EL (cell line): ENCODE data around the gene SNRNP200.

Source experiments
- DNase-seq: peaks from one replicate; pipeline ENCODE4 v3.0.0-alpha.2; 2016

SNRNP200 gene

DNA sequence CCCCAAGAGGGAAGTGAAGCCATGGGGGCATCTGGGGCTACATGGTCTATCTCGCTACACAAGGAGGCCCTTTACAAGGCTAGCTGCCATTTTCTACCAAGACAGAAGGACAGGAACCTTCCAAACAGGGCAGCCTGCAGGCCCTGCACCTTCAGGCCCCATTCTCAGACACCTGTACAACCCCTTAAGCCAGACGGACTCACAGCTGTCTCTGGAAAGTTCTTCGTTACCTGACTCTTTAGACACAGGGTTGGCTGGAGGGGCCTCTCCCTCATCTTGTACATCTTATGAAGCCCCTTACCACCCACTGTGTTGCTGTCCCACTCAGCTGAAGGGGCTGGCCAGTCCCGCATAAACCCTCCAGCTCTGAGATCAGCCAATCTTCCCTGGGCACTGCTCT is 56.7 kb downstream of the SNRNP200 start:
- no peak for DNase-seq

DNA sequence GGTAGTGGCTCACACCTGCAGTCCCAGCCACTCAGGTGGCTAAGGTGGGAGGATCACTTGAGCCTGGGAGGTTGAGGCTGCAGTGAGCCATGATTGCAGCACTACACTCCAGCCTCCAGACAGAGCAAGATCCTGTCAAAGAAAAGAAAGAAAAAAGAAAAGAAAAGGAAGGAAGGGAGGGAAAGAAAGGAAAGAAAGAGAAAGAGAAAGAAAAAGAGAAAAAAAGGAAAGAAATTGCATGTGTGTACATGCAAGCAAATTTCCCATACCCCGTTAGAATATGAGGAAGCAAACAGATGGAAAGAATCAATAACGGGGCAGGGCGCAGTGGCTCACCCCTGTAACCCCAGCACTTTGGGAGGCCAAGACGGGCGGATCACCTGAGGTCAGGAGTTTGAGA is 57.5 kb downstream of the SNRNP200 start:
- no peak for DNase-seq

DNA sequence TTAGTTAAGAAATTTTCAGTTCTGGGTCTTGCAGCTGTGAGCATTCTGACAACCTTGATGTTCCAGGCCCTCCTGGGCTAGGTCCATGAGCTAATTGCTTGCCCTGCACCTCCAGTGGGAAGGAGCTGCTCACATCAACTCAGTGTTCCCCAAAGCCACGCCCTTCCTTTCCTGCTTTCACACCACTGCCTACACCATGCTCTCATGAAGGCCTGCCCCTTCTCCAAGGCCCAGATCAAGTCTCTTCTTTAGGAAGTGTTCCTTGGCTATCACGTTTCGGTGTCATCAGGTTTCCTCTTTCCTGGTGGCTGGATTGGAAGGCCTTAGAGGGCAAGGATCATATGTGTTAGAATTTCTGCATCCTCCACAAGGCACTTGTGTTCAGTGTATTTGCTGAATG is 58.3 kb downstream of the SNRNP200 start:
- DNase-seq, result no peak

DNA sequence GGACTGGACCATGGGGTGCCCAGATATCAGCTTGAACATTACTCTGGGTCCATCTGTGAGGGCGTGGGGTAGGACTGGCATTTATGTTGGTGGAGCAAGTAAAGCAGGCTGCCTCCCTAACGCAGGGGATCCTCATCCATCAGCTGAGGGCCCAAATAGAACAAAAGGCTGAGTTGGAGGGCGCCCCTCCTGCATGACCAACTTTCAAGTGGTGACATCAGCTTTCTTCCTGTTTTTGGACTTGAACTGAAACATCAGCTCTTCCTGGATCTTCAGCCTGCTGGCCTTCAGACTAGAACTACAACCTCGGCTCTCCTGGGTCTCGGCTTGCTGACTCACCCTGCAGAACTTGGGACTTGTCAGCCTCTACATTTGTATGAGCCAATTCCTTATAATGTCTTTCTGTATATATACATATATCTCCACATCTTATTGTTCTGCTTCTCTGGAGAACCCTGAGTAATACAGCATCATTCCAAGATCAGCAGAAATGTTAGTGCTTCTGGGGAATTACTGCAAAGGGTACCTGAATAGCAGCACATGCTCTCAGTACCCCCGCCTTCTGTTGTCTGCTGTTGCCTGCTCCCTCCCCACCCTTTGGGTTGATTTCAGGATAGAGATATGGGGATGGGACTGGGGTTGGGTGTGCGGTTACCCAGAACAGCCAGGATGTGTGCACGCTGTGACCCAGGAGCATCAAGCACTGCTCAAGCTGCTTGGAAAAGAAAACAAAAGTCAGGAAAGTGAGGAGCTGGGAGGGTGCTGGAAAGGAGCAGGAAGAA is 59.5 kb downstream of the SNRNP200 start:
- peak; percentile 51 for DNase-seq

DNA sequence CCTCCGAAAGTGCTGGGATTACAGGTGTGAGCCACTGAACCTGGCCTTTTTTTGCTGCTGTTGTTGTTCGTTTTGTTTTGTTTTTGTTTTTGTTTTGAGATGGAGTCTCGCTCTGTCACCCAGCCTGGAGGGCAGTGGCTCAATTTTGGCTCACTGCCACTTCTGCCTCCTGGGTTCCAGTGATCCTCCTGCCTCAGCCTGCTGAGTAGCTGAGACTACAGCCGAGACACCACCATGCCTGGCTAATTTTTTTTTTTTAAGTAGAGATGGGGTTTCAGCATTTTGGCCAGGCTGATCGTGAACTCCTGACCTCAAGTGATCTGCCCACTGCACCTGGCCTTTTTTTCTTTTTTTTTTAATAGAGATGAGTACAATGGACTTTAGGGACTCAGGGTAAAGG is 61.5 kb downstream of the SNRNP200 start:
- no peak for DNase-seq

DNA sequence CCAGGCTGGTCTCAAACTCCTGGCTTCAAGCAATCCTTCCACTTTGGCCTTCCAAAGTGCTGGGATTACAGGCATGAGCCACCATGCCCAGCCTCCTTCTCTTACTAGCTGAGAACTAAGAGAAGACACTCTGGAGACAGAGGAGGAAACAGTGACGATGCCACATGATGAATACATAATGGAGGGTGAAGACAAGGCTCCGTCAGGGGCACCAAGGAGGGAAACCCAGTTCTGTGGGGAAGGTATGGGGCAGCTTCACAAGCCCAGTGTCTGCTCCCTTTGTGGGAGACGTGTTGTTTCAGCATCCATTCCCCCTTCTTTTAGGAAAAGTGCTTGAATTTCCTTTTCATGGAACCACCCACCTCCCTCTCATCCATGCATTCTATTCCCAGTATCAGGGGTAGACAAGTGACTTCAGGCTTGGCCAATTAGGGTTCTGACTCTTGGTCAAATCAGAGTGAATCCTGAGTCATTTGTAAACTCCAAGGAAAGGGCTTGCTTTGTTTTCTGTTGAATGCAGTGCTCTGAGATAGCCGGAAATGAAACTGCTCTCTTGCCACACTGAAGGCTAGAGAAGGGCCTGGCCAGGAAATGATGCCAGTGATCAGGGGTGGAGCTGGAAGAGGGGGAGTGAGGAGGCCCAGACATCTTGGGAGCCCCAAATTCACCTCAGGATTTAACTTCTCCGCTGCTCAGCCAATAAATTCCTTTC is 63.3 kb downstream of the SNRNP200 start:
- DNase-seq, result peak; percentile 93

DNA sequence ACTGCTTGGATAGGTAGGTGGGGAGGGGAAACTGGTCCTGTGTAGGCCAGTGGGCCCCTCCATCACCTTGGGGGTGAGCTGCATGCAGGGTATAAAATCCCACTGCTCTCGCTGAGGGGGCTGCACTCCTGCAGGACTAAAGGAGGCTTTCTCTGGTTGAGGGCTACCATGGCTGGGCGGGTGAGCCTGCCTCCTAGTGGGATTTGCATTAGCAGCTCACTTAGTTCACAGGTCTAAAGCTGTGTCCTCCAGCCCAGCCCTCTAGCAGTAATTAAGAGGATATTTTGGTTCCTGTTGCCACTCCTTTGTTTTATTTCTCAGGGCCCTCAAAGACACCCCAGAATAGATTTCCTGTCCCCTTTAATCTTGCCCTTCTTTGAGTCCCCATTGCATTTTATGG is 64.1 kb downstream of the SNRNP200 start:
- no peak for DNase-seq

DNA sequence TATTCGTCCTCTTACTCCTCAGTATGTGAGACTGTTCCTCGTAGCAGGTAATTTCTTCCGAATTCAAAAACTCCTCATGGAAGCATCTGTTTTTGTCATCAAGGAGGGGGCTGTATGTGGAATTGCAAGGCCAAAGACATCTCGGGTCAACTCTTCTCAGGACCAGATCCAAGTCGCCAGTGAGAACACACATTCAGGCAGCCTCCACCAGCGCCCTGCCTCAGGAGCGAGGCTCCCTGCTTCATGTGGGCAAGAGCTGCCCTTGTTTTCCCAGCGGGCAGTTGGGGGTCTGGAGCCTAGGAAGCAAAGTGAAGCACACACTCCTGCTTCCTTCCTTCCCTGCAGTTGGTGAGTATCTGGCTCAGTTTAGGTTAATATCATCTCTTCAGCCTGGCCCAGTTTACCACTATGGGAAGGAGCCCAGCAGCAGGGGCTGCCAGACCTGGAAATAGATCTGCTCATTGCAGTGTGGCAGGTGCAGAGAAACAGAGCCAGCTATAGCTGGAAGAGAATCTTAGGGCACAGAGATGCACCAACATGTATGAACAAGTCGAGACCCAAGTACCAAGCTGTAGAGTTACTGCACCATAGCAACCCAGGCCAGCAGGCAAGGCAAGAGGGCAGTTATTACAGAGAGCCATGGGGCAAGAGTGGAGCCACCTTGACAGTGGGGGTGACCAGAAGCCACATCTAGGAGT is 64.9 kb downstream of the SNRNP200 start:
- no peak for DNase-seq

DNA sequence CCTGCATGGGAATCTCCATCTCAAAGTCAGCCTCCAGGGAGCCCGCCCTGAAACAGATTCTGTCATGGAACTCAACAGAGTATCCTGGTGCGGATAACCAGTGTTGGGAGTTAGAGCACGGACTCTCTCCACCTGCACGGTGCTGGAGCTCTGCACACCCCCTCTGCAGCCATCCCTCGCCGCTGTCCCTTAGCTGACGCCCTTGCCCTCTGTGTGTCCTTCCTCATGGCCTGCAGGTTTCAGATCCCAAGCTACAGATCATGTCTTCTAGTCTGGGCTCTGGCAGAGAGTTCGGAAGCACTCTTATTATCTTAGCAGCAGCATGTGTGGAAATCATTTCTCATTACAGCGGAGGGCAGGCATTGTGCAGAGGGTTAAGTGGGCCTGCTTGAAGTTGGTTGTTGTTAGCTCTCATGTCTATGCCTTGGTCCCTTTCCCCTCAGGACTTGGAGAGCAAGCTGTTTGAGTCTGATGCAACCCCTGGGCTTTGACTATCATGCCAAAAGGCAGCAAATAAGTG is 65.5 kb downstream of the SNRNP200 start:
- no peak for DNase-seq

DNA sequence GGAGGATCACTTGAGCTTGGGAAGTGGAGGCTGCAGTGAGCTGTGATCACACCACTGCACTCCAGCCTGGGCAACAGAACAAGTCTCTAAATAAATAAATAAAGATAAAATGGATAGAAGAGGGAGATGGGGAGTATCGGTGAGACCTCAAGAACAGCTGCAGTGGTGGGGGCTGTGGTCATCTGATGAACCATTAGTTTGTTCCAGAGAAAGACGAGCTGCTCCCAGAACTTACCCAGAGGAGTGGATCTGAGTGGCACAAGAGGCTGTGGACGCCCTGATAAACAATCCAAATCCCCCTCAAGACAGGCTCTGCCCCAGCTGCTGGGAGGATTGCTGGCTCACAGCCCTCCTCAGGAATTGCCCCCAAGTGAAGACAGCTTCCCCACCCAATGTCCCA is 66.3 kb downstream of the SNRNP200 start:
- no peak for DNase-seq

DNA sequence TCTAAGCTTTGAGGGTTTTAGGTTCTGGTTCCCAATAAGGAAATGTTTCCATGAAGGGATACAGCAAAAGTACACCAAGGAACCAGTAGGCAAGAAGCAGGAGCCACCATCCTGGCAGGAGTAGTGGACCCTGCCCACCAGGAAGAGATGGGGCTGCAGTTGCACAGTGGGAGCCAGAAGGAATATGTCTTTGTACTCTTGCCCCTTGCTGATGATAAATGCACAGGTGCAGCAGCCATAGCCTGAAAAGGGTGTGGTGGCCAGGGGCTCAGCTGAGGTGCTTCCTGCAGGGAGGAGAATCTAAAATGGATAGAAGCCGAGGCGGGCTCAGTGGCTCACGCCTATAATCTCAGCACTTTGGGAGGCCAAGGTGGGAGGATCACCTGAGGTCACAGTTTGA is 67.1 kb downstream of the SNRNP200 start:
- DNase-seq, result no peak

DNA sequence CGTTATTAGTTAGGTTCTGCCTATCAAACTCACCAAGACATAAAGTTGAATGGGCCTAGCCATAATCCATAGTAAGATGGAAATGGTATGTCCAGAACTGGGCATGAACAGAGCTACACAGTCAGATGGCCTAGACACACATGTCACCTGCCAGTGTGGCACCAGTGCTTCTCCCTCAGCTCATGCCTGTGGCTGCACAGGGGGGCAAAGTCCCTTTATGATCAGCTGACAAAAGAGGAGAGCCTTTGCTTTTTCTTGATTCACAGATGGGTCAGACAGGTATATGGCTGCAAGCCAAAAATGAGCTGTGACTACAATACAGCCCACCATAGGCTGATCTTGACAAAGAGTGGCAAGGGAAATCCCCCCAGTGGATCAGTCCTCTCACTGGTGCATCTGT is 68.5 kb downstream of the SNRNP200 start:
- DNase-seq, result no peak

DNA sequence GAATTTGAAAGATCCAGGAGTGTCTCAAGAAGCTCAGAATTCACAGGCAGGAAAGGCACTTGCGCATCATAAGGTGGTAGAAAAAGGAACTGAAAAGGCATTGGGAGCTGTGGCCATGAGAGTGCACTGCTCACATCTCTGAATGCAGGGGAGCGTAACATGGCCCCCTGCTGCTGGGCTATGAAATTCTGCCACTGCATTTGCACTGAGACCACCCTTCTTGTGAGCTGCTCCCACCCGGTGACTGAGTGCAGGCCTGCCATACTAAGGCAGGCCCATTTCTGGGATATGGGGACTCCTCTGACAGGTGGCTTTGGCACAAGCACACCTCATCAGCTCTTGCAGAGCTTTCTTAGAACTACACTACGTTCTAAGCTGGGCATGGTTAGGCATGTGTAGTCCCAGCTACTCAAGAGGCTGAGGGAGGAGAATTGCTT is 71.4 kb downstream of the SNRNP200 start:
- DNase-seq, result no peak

DNA sequence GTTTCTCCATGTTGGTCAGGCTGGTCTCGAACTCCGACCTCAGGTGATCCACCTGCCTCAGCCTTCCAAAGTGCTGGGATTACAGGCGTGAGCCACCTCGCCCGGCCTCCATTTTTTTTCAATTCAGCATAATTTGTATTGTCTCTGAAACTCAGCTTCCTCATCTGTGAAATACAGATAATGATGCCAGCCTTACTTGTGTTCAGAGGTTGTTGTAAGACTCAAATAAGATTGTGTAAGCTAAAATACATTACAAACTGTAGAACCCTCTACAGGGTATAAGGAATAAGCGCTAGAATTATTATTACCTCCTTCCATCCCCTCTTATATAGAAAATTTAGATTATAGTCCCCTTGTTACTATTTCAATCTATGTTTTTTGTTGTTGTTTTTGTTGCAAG is 71.9 kb downstream of the SNRNP200 start:
- DNase-seq, result no peak

DNA sequence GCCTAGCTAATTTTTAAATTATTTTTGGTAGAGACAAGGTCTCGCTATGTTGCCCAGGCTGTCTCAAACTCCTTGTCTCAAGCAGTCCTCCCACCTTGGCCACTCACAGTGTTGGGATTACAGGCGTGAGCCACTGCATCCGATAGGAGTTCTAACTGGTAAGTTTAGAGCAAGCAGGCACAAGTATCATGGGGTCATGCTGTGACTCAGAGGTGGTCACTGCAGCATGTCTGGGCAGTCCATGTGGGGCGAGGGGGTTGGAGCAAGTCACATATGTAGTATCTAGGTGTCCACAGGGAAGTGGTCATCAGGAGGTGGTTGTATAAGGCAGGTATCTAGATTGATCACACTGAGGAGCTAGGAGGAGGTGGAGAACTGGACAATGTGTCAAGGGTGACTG is 74.0 kb downstream of the SNRNP200 start:
- DNase-seq, result no peak

DNA sequence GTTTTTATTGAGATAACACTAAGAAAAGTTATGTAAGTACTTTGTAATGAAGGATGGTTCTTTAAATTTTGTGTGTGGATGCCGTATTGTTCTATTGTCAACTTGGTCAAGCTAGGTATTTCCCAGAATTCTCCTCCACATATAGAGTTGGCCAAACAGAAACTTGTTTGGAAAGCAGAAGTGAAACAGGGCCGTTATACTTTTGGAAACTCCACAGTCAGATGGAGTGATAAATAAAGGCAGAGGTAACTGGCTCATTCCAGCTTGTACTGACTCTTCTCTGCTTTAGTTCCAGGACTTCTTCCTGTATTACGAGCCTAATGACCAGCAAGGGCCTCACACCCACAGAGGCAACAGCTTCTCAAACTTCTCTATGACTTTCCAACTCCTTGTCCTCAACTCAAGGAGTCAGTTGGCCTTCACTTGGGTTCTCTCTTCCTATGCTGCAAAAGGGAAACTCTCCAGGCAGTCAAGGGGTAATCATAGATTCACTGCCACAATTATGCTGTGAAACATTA is 80.3 kb downstream of the SNRNP200 start:
- DNase-seq, result no peak
